Ectodermal cell (in vitro differentiated cells): Measurements from ENCODE around the gene NAA38.
"Not testable (repeated sequence)": the region's sequence is repeated elsewhere in the genome, so short reads cannot be mapped to it uniquely, and the experiment has no call there.

Experiments used
- H3K27ac ChIP-seq: 2 replicates; pipeline ENCODE4 v1.7.0; 2013; ENCODE audit warnings: mild to moderate bottlenecking, low read depth, low read length; ENCODE audit not compliant: insufficient read depth, poor library complexity, severe bottlenecking
- H3K27me3 ChIP-seq: 2 replicates; pipeline ENCODE4 v1.7.0; 2013; ENCODE audit warnings: mild to moderate bottlenecking, low read length; ENCODE audit not compliant: insufficient read depth, control insufficient read depth, poor library complexity, severe bottlenecking
- H3K36me3 ChIP-seq: one replicate; pipeline ENCODE4 v1.7.0; 2013; ENCODE audit warnings: low read length; ENCODE audit not compliant: control insufficient read depth, insufficient read depth
- H3K4me1 ChIP-seq: one replicate; pipeline ENCODE4 v1.7.0; 2013; ENCODE audit warnings: low read length; ENCODE audit not compliant: control insufficient read depth, insufficient read depth
- H3K4me3 ChIP-seq: 2 replicates; pipeline ENCODE4 v1.7.0; 2013; ENCODE audit warnings: low read depth, low read length, control low read depth; ENCODE audit not compliant: insufficient read depth
- H3K9me3 ChIP-seq: 2 replicates; pipeline ENCODE4 v1.7.0; 2013; ENCODE audit warnings: mild to moderate bottlenecking, low read length, moderate library complexity; ENCODE audit not compliant: control insufficient read depth
- WGBS, 2 experiments: methylation state at CpG; one replicate each; pipeline ENCODE4 v1.1.7; 2013; ENCODE audit warnings: missing lambda C conversion rate in 2 of 2; 5-methylcytosine and 5-hydroxymethylcytosine counted together

NAA38 gene

DNA sequence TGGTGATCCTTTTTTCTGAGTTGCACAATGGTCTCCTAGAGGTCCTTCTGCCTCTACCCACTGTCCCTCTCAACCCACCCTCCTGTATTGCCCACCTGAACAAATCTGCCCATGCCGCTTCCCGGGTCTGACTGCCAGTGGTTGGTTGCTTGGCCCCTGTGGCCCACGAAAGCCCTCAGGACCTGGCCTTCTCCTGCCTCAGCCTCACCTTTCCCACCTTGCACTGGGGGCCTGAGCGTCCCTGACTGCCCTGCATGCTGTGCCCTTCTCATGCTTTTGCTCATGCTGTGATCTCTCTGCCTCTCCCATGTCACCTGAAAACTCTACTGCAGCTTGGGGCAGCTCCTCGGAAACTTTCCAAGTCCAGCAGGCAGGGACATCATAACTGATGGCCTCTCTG is 37.1 kb downstream of the NAA38 start:
- Histone ChIP-seq H3K9me3 (no peaks in the 10 kb centered on the region), H3K27ac (no peak overlapping the region), H3K4me3 (no peak overlapping the region), H3K36me3 (no peaks in the 10 kb centered on the region), H3K4me1 (no peaks in the 10 kb centered on the region), H3K27me3 (peaks cover 16% of the 10 kb centered on the region)
- 73 to 78% methylated on average over 5 of the region's 5 CpGs for WGBS, 2 experiments

DNA sequence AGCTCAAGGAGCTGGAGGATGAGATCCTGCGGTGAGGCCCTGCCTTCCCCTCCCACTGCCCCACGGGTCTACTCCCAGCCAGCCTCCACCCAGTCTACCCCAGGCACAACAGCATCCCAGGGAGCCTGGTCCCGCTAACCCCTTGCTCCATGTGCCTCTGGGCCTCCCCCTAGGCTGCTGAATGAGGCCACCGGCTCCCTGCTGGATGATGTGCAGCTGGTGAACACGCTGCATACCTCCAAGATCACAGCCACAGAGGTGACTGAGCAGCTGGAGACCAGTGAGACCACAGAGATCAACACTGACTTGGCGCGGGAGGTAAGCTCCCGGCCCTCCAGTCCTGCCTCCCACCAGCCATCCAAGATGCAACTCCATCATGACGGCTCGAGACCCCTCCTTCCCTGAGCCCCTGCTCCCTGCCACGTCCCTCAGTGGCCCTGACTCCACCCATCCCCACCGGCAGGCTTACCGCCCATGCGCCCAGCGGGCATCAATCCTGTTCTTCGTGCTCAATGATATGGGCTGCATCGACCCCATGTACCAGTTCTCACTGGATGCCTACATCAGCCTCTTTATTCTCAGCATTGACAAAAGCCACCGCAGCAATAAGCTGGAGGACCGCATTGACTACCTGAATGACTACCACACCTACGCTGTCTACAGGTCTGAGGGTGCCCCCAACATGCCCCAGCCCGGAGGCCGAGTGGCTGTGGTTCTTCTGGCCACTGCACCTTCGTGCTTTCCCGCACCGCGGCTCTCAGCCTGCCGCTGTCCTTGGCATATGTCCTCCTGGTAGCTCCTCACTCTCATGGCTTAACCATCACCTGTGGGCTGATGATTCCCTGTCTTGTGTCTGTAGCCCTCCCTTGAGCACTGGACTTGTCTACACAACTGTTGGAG is 38.4 kb downstream of the NAA38 start:
- Histone ChIP-seq H3K4me1 (no peaks in the 10 kb centered on the region), H3K27ac (no peak overlapping the region), H3K36me3 (no peaks in the 10 kb centered on the region), H3K27me3 (peaks cover 9% of the 10 kb centered on the region), H3K4me3 (no peak overlapping the region), H3K9me3 (no peaks in the 10 kb centered on the region)
- WGBS, 2 experiments, result 90% methylated on average over 27 of the region's 27 CpGs

DNA sequence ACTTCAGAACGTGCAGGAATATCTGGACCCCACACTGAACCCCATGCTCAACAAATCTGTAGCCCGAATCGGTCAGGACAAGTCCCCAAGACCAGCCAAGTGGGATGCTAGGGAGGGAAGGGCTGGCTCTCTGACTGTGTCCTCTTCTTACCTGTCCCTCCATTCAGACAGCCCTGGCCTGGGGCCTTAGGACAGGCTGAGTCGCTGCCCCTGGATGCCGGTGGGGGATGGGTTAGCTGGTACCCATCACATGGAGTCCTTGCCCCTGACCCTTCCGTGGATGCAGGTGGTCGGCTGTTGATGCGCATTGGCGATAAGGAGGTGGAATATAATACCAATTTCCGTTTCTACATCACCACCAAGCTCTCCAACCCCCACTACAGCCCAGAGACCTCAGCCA is 39.3 kb downstream of the NAA38 start:
- no peaks in the 10 kb centered on the region for H3K36me3 ChIP-seq
- H3K27ac ChIP-seq, result no peak overlapping the region
- no peaks in the 10 kb centered on the region for H3K4me1 ChIP-seq
- WGBS, 2 experiments, result 87 to 90% methylated on average over 10 of the region's 10 CpGs
- no peak overlapping the region for H3K4me3 ChIP-seq
- no peaks in the 10 kb centered on the region for H3K27me3 ChIP-seq
- H3K9me3 ChIP-seq, result no peaks in the 10 kb centered on the region

DNA sequence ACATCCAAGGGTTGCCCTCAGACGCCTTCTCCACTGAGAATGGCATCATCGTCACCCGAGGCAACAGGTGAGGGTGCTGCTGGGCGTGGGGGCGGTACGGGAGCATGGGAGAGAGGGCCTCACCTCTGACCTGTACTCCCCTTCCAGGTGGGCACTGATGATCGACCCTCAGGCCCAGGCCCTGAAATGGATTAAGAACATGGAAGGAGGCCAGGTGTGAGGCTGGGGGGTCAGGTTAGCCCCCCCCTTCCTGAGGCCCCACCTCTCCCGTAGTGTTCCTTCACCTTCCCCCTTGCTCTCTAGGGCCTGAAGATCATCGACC is 39.8 kb downstream of the NAA38 start:
- no peak overlapping the region for H3K4me3 ChIP-seq
- no peaks in the 10 kb centered on the region for H3K9me3 ChIP-seq
- no peaks in the 10 kb centered on the region for H3K36me3 ChIP-seq
- no peaks in the 10 kb centered on the region for H3K27me3 ChIP-seq
- H3K27ac ChIP-seq, result no peak overlapping the region
- 93 to 94% methylated on average over 9 of the region's 9 CpGs for WGBS, 2 experiments
- no peaks in the 10 kb centered on the region for H3K4me1 ChIP-seq

DNA sequence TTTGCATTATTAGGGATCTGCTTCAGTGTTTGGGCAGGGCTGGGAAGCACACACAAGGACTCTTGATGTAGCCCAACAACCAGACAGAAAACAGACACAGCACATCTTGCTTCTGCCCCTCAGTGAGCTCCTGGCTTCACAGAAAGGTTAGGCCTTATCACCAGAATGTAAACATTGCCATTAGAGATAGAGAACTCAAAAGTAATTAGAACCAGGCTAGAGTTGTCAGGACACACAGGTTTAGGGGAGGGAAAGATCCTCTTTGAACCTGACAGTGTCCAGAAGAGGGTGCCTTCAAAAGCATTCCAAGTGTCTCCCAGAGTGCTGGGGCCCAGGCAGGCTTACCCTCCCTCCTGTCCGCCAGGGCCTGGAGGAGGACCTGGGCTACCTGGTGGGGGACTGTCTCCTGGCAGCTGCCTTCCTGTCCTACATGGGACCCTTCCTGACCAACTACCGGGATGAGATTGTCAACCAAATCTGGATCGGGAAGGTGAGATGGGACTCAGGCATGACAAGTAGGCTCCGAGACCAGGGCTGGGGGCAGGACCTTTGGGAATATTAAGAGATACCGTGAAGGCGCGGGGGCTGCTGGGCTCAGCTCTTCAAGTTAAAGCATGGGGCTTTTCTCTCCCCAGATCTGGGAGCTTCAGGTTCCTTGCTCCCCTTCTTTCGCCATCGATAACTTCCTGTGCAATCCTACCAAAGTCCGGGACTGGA is 40.3 kb downstream of the NAA38 start:
- WGBS, 2 experiments, result 91 to 92% methylated on average over 10 of the region's 10 CpGs
- H3K4me3 ChIP-seq, result no peak overlapping the region
- H3K36me3 ChIP-seq, result no peaks in the 10 kb centered on the region
- no peaks in the 10 kb centered on the region for H3K4me1 ChIP-seq
- no peak overlapping the region for H3K27ac ChIP-seq
- H3K9me3 ChIP-seq, result no peaks in the 10 kb centered on the region
- H3K27me3 ChIP-seq, result no peaks in the 10 kb centered on the region

DNA sequence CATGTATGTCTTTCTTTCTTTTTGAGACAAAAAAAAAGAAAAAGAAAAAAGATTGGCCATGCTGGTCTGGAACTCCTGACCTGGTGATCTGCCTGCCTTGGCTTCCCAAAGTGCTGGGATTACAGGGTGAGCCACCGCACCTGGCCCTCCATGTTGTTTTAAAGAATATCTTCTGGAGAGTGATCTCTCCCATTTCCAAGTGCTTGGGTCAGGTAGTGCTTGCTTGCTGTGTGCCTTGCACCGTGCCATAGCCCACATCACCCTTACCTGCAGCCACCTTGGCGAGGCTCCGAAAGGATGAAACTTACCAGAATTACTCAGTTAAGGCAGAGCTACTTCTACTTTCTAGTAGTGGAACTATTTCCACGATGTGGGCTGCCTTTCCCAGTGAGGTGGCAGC is 42.4 kb downstream of the NAA38 start:
- Histone ChIP-seq H3K27me3 (no peaks in the 10 kb centered on the region), H3K9me3 (no peaks in the 10 kb centered on the region), H3K4me3 (no peak overlapping the region), H3K36me3 (no peaks in the 10 kb centered on the region), H3K4me1 (no peaks in the 10 kb centered on the region), H3K27ac (no peak overlapping the region)
- 90 to 96% methylated on average over 5 of the region's 5 CpGs for WGBS, 2 experiments

DNA sequence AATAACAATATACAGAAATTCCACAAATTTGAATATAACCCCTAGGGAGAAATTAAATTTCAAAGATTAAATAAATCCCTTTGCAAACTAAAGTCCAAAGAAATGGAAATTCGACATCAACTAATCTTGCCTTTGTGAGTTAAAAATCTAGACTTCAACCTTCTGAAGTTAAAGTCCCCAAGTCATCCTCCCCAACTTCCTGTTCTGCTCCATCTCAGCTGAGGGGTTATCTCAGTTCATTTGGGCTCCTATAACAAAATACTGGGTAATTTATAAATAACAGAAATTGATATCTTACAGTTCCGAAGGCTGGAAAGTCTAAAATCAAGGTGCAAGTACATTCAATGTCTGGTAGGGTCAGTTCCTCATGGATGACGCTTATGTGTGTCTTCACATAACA is 46.1 kb downstream of the NAA38 start:
- no peaks in the 10 kb centered on the region for H3K36me3 ChIP-seq
- no peaks in the 10 kb centered on the region for H3K4me1 ChIP-seq
- no peaks in the 10 kb centered on the region for H3K27me3 ChIP-seq
- H3K27ac ChIP-seq, result no peak overlapping the region
- WGBS, 2 experiments, result 92% methylated on average over 3 of the region's 3 CpGs
- no peaks in the 10 kb centered on the region for H3K9me3 ChIP-seq
- no peak overlapping the region for H3K4me3 ChIP-seq

DNA sequence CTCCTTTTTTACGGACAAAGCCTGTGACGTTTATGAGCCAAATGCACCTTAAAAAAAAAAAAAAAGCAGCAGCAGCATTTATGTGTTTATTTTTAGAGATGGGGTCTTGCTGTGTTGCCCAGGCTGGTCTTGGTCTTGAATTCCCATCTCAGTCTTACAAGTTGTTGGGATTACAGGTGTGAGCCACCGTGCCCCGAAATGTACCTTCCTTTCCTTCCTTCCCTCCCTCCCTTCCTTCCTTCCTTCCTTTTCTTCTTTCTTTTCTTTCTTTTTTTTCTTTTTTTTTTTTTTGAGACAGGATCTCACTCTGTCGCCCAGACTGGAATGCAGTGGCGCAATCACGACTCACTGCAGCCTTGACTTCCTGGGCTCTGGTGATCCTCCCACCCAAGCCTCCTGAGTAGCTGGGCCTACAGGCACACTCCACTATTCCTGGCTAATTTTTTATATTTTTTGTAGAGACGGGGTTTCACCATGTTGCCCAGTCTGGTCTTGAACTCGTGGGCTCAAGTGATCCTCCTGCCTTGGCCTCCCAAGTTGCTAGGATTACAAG is 47.5 kb downstream of the NAA38 start:
- H3K4me1 ChIP-seq, H3K27me3 ChIP-seq, H3K27ac ChIP-seq, H3K9me3 ChIP-seq, H3K36me3 ChIP-seq, H3K4me3 ChIP-seq: not testable (repeated sequence)
- 89 to 96% methylated on average over 9 of the region's 9 CpGs for whole genome bisulfite sequencing, 2 experiments

DNA sequence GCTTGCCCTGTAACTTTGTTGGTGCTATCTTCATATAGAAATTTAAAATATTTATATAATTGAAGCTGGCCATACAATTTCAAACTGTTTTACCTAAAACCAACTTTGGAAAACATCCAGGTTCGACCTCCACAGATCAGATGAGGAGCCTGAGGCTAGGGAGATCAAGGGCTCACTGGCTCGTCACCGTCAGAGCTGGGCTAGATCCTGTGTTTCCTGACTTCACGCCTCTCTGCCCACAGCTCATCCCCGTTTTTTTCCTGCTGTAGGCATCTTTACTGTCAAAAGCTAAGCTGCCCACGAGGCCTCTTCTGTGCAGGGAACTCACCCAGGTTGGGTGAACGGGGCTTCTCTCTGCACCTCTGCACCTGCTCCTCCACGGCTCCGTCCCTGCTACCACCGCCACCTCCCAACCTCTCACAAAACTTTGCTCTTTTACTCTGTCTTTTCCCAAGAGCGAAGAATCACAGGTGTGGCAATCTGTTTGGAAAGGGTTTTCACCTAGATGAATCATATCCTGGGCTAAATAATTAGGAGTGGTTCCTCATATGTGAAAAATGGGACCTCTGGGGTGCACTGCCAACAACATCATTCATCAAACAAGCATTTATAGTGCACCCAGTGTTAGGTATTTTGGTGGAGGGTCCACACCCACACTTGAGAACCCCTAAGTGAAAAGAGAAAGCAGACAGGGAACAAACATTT is 48.1 kb downstream of the NAA38 start:
- 84% methylated on average over 11 of the region's 11 CpGs for WGBS, 2 experiments
- Histone ChIP-seq H3K4me1 (no peaks in the 10 kb centered on the region), H3K9me3 (no peaks in the 10 kb centered on the region)

DNA sequence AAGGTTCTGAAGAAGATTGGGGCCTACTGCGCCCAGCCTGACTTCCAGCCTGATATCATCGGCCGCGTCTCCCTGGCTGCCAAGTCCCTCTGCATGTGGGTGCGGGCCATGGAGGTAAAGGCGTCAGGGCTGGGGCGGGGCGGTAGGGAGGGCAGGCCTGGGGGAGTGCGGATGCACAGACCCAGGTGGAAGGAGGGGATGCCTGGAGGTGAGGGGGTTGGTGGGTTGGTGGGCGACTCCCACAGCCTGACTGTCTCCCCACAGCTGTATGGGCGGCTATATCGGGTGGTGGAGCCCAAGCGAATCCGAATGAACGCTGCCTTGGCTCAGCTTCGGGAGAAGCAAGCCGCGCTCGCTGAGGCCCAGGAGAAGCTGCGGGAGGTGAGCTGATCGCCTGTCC is 50.2 kb downstream of the NAA38 start:
- 92 to 95% methylated on average over 21 of the region's 21 CpGs for WGBS, 2 experiments
- Histone ChIP-seq H3K4me3 (no peak overlapping the region), H3K27ac (no peak overlapping the region), H3K36me3 (no peaks in the 10 kb centered on the region), H3K27me3 (no peaks in the 10 kb centered on the region), H3K4me1 (no peaks in the 10 kb centered on the region), H3K9me3 (no peaks in the 10 kb centered on the region)

More for the DNA sequence above, 48.1 kb downstream of the NAA38 start:
- H3K27ac ChIP-seq, result no peak overlapping the region
- H3K36me3 ChIP-seq, result no peaks in the 10 kb centered on the region
- H3K4me3 ChIP-seq, result no peak overlapping the region
- H3K27me3 ChIP-seq, result no peaks in the 10 kb centered on the region
